GM23248 (cell line): Measurements from ENCODE around the gene CHST14. TPM values are rescaled to one million over a fixed set of nuclear protein-coding genes. Genes with fewer than 3 reads are reported as not detected.
A peak's percentile ranks its signal among the peaks of the same experiment; 100 is the strongest.

ENCODE experiments used
- DNase-seq: peaks from one replicate; pipeline ENCODE4 v3.0.0-alpha.2; 2015
- H2AFZ ChIP-seq: fragments of 200-600 bp; sonication (generic); 2 replicates; pipeline ENCODE4 v1.6.1; 2016; ENCODE audit warnings: antibody characterized with exemption
- H3F3A ChIP-seq: fragments of 200-600 bp; sonication (generic); 2 replicates; pipeline ENCODE4 v1.6.1; 2016; ENCODE audit warnings: mild to moderate bottlenecking, antibody characterized with exemption, mixed run types; ENCODE audit not compliant: insufficient read depth
- H3K27ac ChIP-seq: fragments of 200-600 bp; sonication (generic); 2 replicates; pipeline ENCODE4 v1.5.1; 2016; ENCODE audit warnings: mild to moderate bottlenecking
- H3K27me3 ChIP-seq: fragments of 200-600 bp; sonication (generic); replicated peaks from 2 replicates; pipeline ENCODE4 v1.6.1; 2016; ENCODE audit warnings: mild to moderate bottlenecking; ENCODE audit not compliant: insufficient read depth
- H3K36me3 ChIP-seq: fragments of 200-600 bp; sonication (generic); 2 replicates; pipeline ENCODE4 v1.6.1; 2016; ENCODE audit warnings: low read depth, mild to moderate bottlenecking
- H3K4me1 ChIP-seq: fragments of 200-600 bp; sonication (generic); 2 replicates; pipeline ENCODE4 v1.6.1; 2016; ENCODE audit warnings: mild to moderate bottlenecking; ENCODE audit not compliant: insufficient read depth
- H3K4me2 ChIP-seq: fragments of 200-600 bp; sonication (generic); one replicate; pipeline ENCODE4 v1.6.1; 2016; ENCODE audit warnings: mild to moderate bottlenecking; ENCODE audit not compliant: unreplicated experiment
- H3K4me3 ChIP-seq: fragments of 200-600 bp; sonication (generic); 2 replicates; pipeline ENCODE4 v1.5.1; 2016; ENCODE audit warnings: mild to moderate bottlenecking
- H3K79me2 ChIP-seq: fragments of 200-600 bp; sonication (generic); 2 replicates; pipeline ENCODE4 v1.6.1; 2016; ENCODE audit warnings: mild to moderate bottlenecking; ENCODE audit not compliant: insufficient read depth
- H3K9ac ChIP-seq: fragments of 200-600 bp; sonication (generic); 2 replicates; pipeline ENCODE4 v1.6.1; 2016; ENCODE audit warnings: mild to moderate bottlenecking
- H3K9me2 ChIP-seq: fragments of 200-600 bp; sonication (generic); 2 replicates; pipeline ENCODE4 v1.6.1; 2016; ENCODE audit warnings: mixed run types, mild to moderate bottlenecking, moderate library complexity; ENCODE audit not compliant: insufficient read depth
- H3K9me3 ChIP-seq: fragments of 200-600 bp; sonication (generic); one replicate; pipeline ENCODE4 v1.6.1; 2017; ENCODE audit warnings: low read depth
- H4K20me1 ChIP-seq: fragments of 200-600 bp; sonication (generic); 2 replicates; pipeline ENCODE4 v1.6.0; 2016; ENCODE audit not compliant: insufficient read depth
- EZH2 ChIP-seq: fragments of 200-600 bp; sonication (generic); IDR thresholded peaks from 2 replicates; pipeline ENCODE4 v1.6.1; 2018; ENCODE audit warnings: antibody characterized with exemption, mild to moderate bottlenecking; ENCODE audit not compliant: insufficient read depth, poor library complexity, severe bottlenecking
- EZH2phosphoT487 ChIP-seq: fragments of 200-600 bp; sonication (generic); IDR thresholded peaks from 2 replicates; pipeline ENCODE4 v1.6.1; 2018; ENCODE audit warnings: antibody characterized with exemption, moderate library complexity, mild to moderate bottlenecking, low read depth; ENCODE audit not compliant: insufficient read depth
- WGBS, 2 experiments: methylation state at CpG; one replicate each; pipeline ENCODE4 v1.1.6; 2015 to 2017; ENCODE audit warnings: low lambda C conversion rate in 2 of 2, low coverage in 1 of 2; ENCODE audit errors: missing lambda C conversion rate in 2 of 2; 5-methylcytosine and 5-hydroxymethylcytosine counted together
- in situ Hi-C: fragments of 300-500 bp; cut with MboI; formaldehyde crosslinking; loops from 2 replicates; pipeline ENCODE4 v1.15.0; 2020
- polyA plus RNA-seq: library from polyadenylated mRNA; unstranded; fragments of >200 nt; fragmentation: Nextera tagmentation; extraction: Ambion mirVana; gene quantifications from 2 replicates; pipeline ENCODE4 v1.2.1, GENCODE V29; 2016
- total RNA-seq: library from RNA; depleted of rRNA; stranded (reverse); fragments of >200 nt; shearing (Covaris generic); gene quantifications from 2 replicates; pipeline ENCODE4 v1.2.3, GENCODE V29; 2014

CHST14 gene
- total and polyA plus RNA-seq, 2 experiments from 2014 or later = 18.7 to 26.6 TPM

GRCh38 chr15:40439960-40440742 lies 30.6 kb upstream of the CHST14 start:
- 2% methylated on average over 19 to 32 of the region's 35 CpGs for WGBS, 2 experiments
- Histone ChIP-seq H3K27ac (no peak overlapping the region), H3K9me3 (no peaks in the 10 kb centered on the region), H4K20me1 (no peaks in the 10 kb centered on the region), H3K9ac (peak overlapping the region; percentile 75), H3K4me1 (peaks cover 15% of the 10 kb centered on the region), H3K79me2 (peaks cover 34% of the 10 kb centered on the region), H3K9me2 (no peaks in the 10 kb centered on the region), H3F3A (peaks cover 23% of the 10 kb centered on the region), H2AFZ (peak overlapping the region; percentile 80), H3K36me3 (no peaks in the 10 kb centered on the region), H3K4me2 (peak overlapping the region; percentile 99), H3K27me3 (peaks cover 16% of the 10 kb centered on the region), H3K4me3 (peak overlapping the region; percentile 75)
- in situ Hi-C loops = no loop called here
- TF ChIP-seq EZH2phosphoT487 (no peak), EZH2 (no peak)
- peak; percentile 80 for DNase-seq

GRCh38 chr15:40440743-40441564 lies 29.8 kb upstream of the CHST14 start, which contains the start of gene BAHD1:
TSS of gene BAHD1 (plus strand) at chr15:40440953. CDS start at chr15:40458465, 17,512 bp downstream.
- H3K36me3 ChIP-seq = no peaks in the 10 kb centered on the region
- H3K9ac ChIP-seq = peak within 1 kb of the TSS; percentile 78
- peak; percentile 97 for DNase-seq
- in situ Hi-C loops = no loop called here
- no peaks in the 10 kb centered on the region for H3K9me3 ChIP-seq
- peak within 1 kb of the TSS; percentile 80 for H2AFZ ChIP-seq
- H3K9me2 ChIP-seq = no peaks in the 10 kb centered on the region
- no peak within 1 kb of the TSS for H3K27ac ChIP-seq
- H3K4me1 ChIP-seq = peaks cover 23% of the 10 kb centered on the region
- H3K4me3 ChIP-seq = peak within 1 kb of the TSS; percentile 88
- no peaks in the 10 kb centered on the region for H4K20me1 ChIP-seq
- H3F3A ChIP-seq = peaks cover 31% of the 10 kb centered on the region
- peaks cover 37% of the 10 kb centered on the region for H3K79me2 ChIP-seq
- H3K4me2 ChIP-seq = peak within 1 kb of the TSS; percentile 99
- peaks cover 16% of the 10 kb centered on the region for H3K27me3 ChIP-seq
- 1% methylated on average over 12 to 66 of the region's 119 CpGs for WGBS, 2 experiments
- no peak for TF ChIP-seq EZH2phosphoT487

GRCh38 chr15:40441565-40442531 lies 28.9 kb upstream of the CHST14 start:
- Histone ChIP-seq H3K4me1 (peaks cover 18% of the 10 kb centered on the region), H3K9me2 (no peaks in the 10 kb centered on the region), H2AFZ (peak overlapping the region; percentile 62), H3K27me3 (peaks cover 10% of the 10 kb centered on the region), H3K4me3 (peak overlapping the region; percentile 88), H3K4me2 (peak overlapping the region; percentile 78), H3K27ac (no peak overlapping the region), H3K9me3 (no peaks in the 10 kb centered on the region), H3K79me2 (peaks cover 46% of the 10 kb centered on the region), H4K20me1 (no peaks in the 10 kb centered on the region), H3K9ac (peak overlapping the region; percentile 78), H3F3A (peaks cover 33% of the 10 kb centered on the region), H3K36me3 (no peaks in the 10 kb centered on the region)
- 2 to 4% methylated on average over 33 to 56 of the region's 119 CpGs for WGBS, 2 experiments
- DNase-seq = peak; percentile 44
- TF ChIP-seq EZH2phosphoT487 = no peak
- in situ Hi-C loops = no loop called here

- TF ChIP-seq EZH2phosphoT487 = no peak
- no peak for TF ChIP-seq EZH2
- Histone ChIP-seq H3K9me3 (no peaks in the 10 kb centered on the region), H2AFZ (no peak overlapping the region), H3K27ac (no peak overlapping the region), H3K9ac (no peak overlapping the region), H3K36me3 (no peaks in the 10 kb centered on the region), H3K4me3 (no peak overlapping the region), H3K9me2 (no peaks in the 10 kb centered on the region), H3K4me1 (peaks cover 16% of the 10 kb centered on the region), H3K27me3 (0 out of 2 replicates have a peak, but pooled peaks cover 2% of the 10 kb centered on the region), H3F3A (peaks cover 33% of the 10 kb centered on the region), H3K4me2 (no peak overlapping the region), H3K79me2 (peaks cover 60% of the 10 kb centered on the region), H4K20me1 (no peaks in the 10 kb centered on the region)
- in situ Hi-C loops = no loop called here
- DNase-seq = no peak
- 86 to 89% methylated on average over 4 of the region's 4 CpGs for WGBS, 2 experiments
These were observed 27.5 kb upstream of the CHST14 start for GRCh38 chr15:40443255-40443654.
